IMR-90 (cell line): Measurements from ENCODE around the gene SRPK1. TPM values are rescaled to one million over a fixed set of nuclear protein-coding genes. Genes with fewer than 3 reads are reported as not detected.

ENCODE experiments used
- ATAC-seq: fragments of 200-7000 bp; cut with Tn5 transposase; 2 replicates; pipeline ENCODE4 v1.9.1; 2020; ENCODE audit warnings: low read depth, mild to moderate bottlenecking, moderate library complexity
- BruUV-seq: library from RNA; stranded (reverse); fragments of 400-500 nt; replicated peaks from 2 replicates; lab custom pipeline; 2021; lab: Mats Ljungman, UMichigan
- CTCF ChIA-PET: fragments of 300-600 bp; formaldehyde crosslinking; extraction: SDS; loops from one replicate; lab custom pipeline; 2021; ENCODE audit warnings: antibody characterized with exemption; lab: Yijun Ruan, JAX
- POLR2A ChIA-PET: fragments of 300-600 bp; sonication (Branson Sonifier 250); formaldehyde crosslinking; loops from one replicate; lab custom pipeline; 2022; ENCODE audit warnings: antibody characterized with exemption; ENCODE audit not compliant: unreplicated experiment; lab: Charles Lee
- DNase-seq: peaks from one replicate; pipeline ENCODE4 v3.0.0; 2013
- H2AFZ ChIP-seq: replicated peaks from 2 replicates; pipeline ENCODE3; 2013; ENCODE audit warnings: low read length, mild to moderate bottlenecking; ENCODE audit not compliant: poor library complexity
- H2AK5ac ChIP-seq: 2 replicates; pipeline ENCODE4 v1.6.1; 2013; ENCODE audit warnings: low read depth, low read length, inconsistent platforms
- H2AK9ac ChIP-seq: replicated peaks from 2 replicates; pipeline ENCODE3; 2013; ENCODE audit warnings: mild to moderate bottlenecking, low read depth, low read length, moderate library complexity; ENCODE audit not compliant: poor library complexity
- H2BK120ac ChIP-seq: 2 replicates; pipeline ENCODE4 v1.6.1; 2013; ENCODE audit warnings: low read depth, low read length, inconsistent platforms
- H2BK15ac ChIP-seq: 3 replicates; pipeline ENCODE4 v1.6.1; 2013; ENCODE audit warnings: low read depth, low read length, inconsistent platforms
- H2BK20ac ChIP-seq: 2 replicates; pipeline ENCODE4 v1.6.1; 2013; ENCODE audit warnings: low read depth, mild to moderate bottlenecking, inconsistent platforms, low read length, moderate library complexity
- H2BK5ac ChIP-seq: 2 replicates; pipeline ENCODE4 v1.6.1; 2013; ENCODE audit warnings: mild to moderate bottlenecking, low read depth, low read length, inconsistent platforms; ENCODE audit not compliant: poor library complexity, severe bottlenecking
- H3K14ac ChIP-seq: replicated peaks from 2 replicates; pipeline ENCODE4 v1.6.1; 2013; ENCODE audit warnings: low read depth, low read length, inconsistent platforms
- H3K18ac ChIP-seq: 2 replicates; pipeline ENCODE4 v1.6.1; 2013; ENCODE audit warnings: low read depth, low read length, control low read depth
- H3K23ac ChIP-seq: 2 replicates; pipeline ENCODE4 v1.6.1; 2013; ENCODE audit warnings: low read depth, low read length, inconsistent platforms
- H3K27ac ChIP-seq: 2 replicates; pipeline ENCODE4 v1.5.1; 2013; ENCODE audit warnings: mild to moderate bottlenecking, control low read depth, low read length; ENCODE audit not compliant: insufficient read depth
- H3K27me3 ChIP-seq: 2 replicates; pipeline ENCODE4 v1.6.1; 2013; ENCODE audit warnings: low read length; ENCODE audit not compliant: control insufficient read depth, insufficient read depth
- H3K36me3 ChIP-seq: 2 replicates; pipeline ENCODE4 v1.6.1; 2013; ENCODE audit warnings: low read length, mixed read lengths; ENCODE audit not compliant: control insufficient read depth, insufficient read depth
- H3K4ac ChIP-seq: 2 replicates; pipeline ENCODE4 v1.6.1; 2013; ENCODE audit warnings: low read depth, low read length, inconsistent platforms
- H3K4me1 ChIP-seq: 2 replicates; pipeline ENCODE4 v1.6.1; 2013; ENCODE audit warnings: low read length, mixed read lengths; ENCODE audit not compliant: control insufficient read depth, insufficient read depth
- H3K4me2 ChIP-seq: 2 replicates; pipeline ENCODE4 v1.6.1; 2013; ENCODE audit warnings: low read depth, mild to moderate bottlenecking, control low read depth, low read length, moderate library complexity
- H3K4me3 ChIP-seq: 2 replicates; pipeline ENCODE4 v1.5.1; 2013; ENCODE audit warnings: low read depth, mild to moderate bottlenecking, control low read depth, low read length, moderate library complexity; ENCODE audit not compliant: insufficient read depth
- H3K56ac ChIP-seq: 2 replicates; pipeline ENCODE4 v1.6.1; 2013; ENCODE audit warnings: low read length, inconsistent platforms; ENCODE audit not compliant: insufficient read depth; ENCODE audit errors: extremely low read depth
- H3K79me1 ChIP-seq, 2 experiments: 2 replicates each; pipeline ENCODE4 v1.6.1; 2013; ENCODE audit warnings: low read length in 2 of 2, inconsistent platforms in 1 of 2, low read depth in 1 of 2
- H3K9ac ChIP-seq: 2 replicates; pipeline ENCODE4 v1.6.1; 2013; ENCODE audit warnings: low read depth, low read length, control low read depth
- H3K9me1 ChIP-seq: 2 replicates; pipeline ENCODE4 v1.6.1; 2013; ENCODE audit warnings: low read length, inconsistent platforms; ENCODE audit not compliant: insufficient read depth
- H3K9me3 ChIP-seq: 2 replicates; pipeline ENCODE4 v1.6.1; 2013; ENCODE audit warnings: low read length; ENCODE audit not compliant: control insufficient read depth, insufficient read depth
- H4K20me1 ChIP-seq: 2 replicates; pipeline ENCODE4 v1.6.1; 2013; ENCODE audit warnings: low read length, inconsistent platforms; ENCODE audit not compliant: insufficient read depth
- H4K5ac ChIP-seq: 2 replicates; pipeline ENCODE4 v1.6.1; 2013; ENCODE audit warnings: mild to moderate bottlenecking, low read depth, low read length, control low read depth
- H4K8ac ChIP-seq, 2 experiments: 2 replicates each; pipeline ENCODE4 v1.6.1; 2013; ENCODE audit warnings: low read depth in 2 of 2, low read length in 2 of 2, control low read depth in 1 of 2, inconsistent platforms in 1 of 2
- H4K91ac ChIP-seq: 2 replicates; pipeline ENCODE4 v1.6.1; 2013; ENCODE audit warnings: low read depth, low read length, inconsistent platforms; ENCODE audit not compliant: insufficient read depth
- MXI1 ChIP-seq: IDR thresholded peaks from 2 replicates; pipeline ENCODE4 v1.6.1; 2012; ENCODE audit warnings: low read depth, mild to moderate bottlenecking, low read length, moderate library complexity, borderline replicate concordance
- NFE2L2 ChIP-seq: fragments of 150-350 bp; IDR thresholded peaks from 2 replicates; pipeline ENCODE4 v1.6.1; 2016; ENCODE audit warnings: low read depth, mild to moderate bottlenecking, low read length
- POLR2A ChIP-seq: IDR thresholded peaks from 2 replicates; pipeline ENCODE4 v1.6.1; 2012; ENCODE audit warnings: mild to moderate bottlenecking, low read depth, low read length
- SMC3 ChIP-seq: fragments of 150-350 bp; IDR thresholded peaks from 2 replicates; pipeline ENCODE4 v1.6.1; 2016; ENCODE audit warnings: low read depth, mild to moderate bottlenecking, antibody characterized with exemption, low read length, moderate library complexity
- WGBS, 2 experiments: methylation state at CpG; one replicate each; pipeline versions ENCODE4 v1.1.5 to v1.1.7; 2013; ENCODE audit warnings: missing lambda C conversion rate in 2 of 2; ENCODE audit not compliant: insufficient read length in 1 of 2; ENCODE audit errors: extremely low coverage in 2 of 2; 5-methylcytosine and 5-hydroxymethylcytosine counted together
- dilution Hi-C: fragments of 300-500 bp; cut with HindIII; formaldehyde crosslinking; loops from one replicate; pipeline ENCODE4 v1.14.3; 2018; ENCODE audit warnings: low sequenced_read_pairs; ENCODE audit not compliant: unreplicated experiment
- in situ Hi-C: fragments of 300-500 bp; cut with MboI; formaldehyde crosslinking; loops from 3 replicates; pipeline ENCODE4 v1.14.3; 2019; ENCODE audit warnings: low sequenced_read_pairs, inconsistent platforms, mixed read lengths
- intact Hi-C: fragments of 100-400 bp; cut with micrococcal nuclease; formaldehyde crosslinking; loops from 2 replicates; pipeline ENCODE4 v1.10.0; 2022
- polyA plus RNA-seq, 3 experiments: library from polyadenylated mRNA; depleted of rRNA; stranded (reverse); fragments of >200 nt; gene quantifications; 2 replicates each; pipeline ENCODE4 v1.2.3, GENCODE V29; 2012; ENCODE audit warnings: low replicate concordance in 1 of 3
- total RNA-seq: library from RNA; depleted of rRNA; stranded (reverse); fragments of >200 nt; gene quantifications from 2 replicates; pipeline ENCODE4 v1.2.3, GENCODE V29; 2012
- TF ChIP-seq, protein P1 (sequence below): fragments of 150-350 bp; IDR thresholded peaks from 2 replicates; pipeline ENCODE4 v1.6.1; 2016; ENCODE audit warnings: low read depth, mild to moderate bottlenecking, low read length, moderate library complexity, borderline replicate concordance

Gene SRPK1
- total and polyA plus RNA-seq, 2 of the 4 experiments (the other 2 are of a cell fraction), result 22.5 to 44.6 TPM

DNA sequence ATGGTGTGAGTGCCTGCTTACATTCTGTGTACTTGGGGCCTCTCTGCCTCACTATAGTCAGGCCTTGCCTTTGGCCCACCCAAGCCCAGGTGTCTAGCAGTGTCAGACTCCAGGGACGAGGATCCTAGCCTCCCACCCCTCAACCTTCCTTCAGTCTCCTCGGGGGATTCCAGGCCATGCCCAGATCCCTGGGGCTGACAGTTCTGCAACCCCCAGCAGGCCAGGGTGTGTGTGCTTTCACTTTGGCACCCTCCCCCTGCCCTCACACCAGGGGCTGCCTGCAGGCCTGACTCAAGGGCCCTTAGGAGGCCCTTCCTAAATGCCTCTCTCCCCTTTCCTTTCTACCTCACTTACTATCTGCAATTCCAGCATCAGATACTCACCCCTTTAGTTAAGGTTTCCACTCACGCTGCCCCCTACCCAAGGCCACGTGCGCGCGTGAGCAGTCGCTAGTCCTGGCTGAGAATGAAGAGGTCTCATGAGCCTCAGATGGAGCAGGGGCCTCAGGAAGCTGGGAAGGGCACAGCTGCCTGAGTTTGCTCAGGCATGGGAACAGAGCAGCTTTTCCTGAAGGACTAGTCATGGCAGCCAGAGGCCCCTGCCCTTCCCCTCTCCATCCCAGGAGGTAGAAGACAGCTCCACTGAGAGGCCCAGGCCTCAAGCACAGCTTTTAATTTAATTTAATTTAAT is 122.9 kb downstream of the SRPK1 start:
- Histone ChIP-seq H3K4me2 (no peak overlapping the region), H3K18ac (no peak overlapping the region), H2BK5ac (no peak overlapping the region), H3K56ac (no peak overlapping the region), H3K4me1 (no peaks in the 10 kb centered on the region), H2BK20ac (no peak overlapping the region), H2BK120ac (no peak overlapping the region), H3K27me3 (peaks cover 41% of the 10 kb centered on the region), H4K8ac (no peak overlapping the region), H3K9me3 (no peaks in the 10 kb centered on the region), H3K36me3 (no peaks in the 10 kb centered on the region), H3K14ac (no peak overlapping the region), H4K20me1 (no peaks in the 10 kb centered on the region), H2AK9ac (no peak overlapping the region), H2AK5ac (no peak overlapping the region), H4K5ac (no peak overlapping the region), H2BK15ac (no peak overlapping the region), H3K79me1 (no peaks in the 10 kb centered on the region), H3K9ac (no peak overlapping the region), H3K27ac (no peak overlapping the region), H2AFZ (no peak overlapping the region), H4K91ac (no peak overlapping the region), H3K23ac (no peak overlapping the region), H3K4ac (no peak overlapping the region), H3K4me3 (no peak overlapping the region), H3K9me1 (no peaks in the 10 kb centered on the region; the same call in 1 of the 2 replicates)
- intact Hi-C loops (loop anchor here (1.0 kb wide), 1 partner anchor 11 kb away; no protein-coding TSS in a partner anchor), dilution Hi-C loops (no loop called here), in situ Hi-C loops (no loop called here)
- 56% methylated on average over 8 of the region's 8 CpGs; no CpG with 5 or more reads in 1 of the 2 experiments for WGBS, 2 experiments
- no peak for TF ChIP-seq POLR2A
- no peak for TF ChIP-seq MXI1
- no peak for TF ChIP-seq NFE2L2
- TF ChIP-seq, protein P1, sequence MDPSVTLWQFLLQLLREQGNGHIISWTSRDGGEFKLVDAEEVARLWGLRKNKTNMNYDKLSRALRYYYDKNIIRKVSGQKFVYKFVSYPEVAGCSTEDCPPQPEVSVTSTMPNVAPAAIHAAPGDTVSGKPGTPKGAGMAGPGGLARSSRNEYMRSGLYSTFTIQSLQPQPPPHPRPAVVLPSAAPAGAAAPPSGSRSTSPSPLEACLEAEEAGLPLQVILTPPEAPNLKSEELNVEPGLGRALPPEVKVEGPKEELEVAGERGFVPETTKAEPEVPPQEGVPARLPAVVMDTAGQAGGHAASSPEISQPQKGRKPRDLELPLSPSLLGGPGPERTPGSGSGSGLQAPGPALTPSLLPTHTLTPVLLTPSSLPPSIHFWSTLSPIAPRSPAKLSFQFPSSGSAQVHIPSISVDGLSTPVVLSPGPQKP, result no peak
- TF ChIP-seq SMC3, result no peak
- DNase-seq (no peak), ATAC-seq (no peak)
- BruUV-seq, result no TSS peak
- CTCF ChIA-PET, result interaction anchor here (1.5 to 2.2 kb wide), 2 partner anchors 11 kb away, joined by 4 to 7 read pairs; no protein-coding TSS in a partner anchor
- POLR2A ChIA-PET, result no interaction called here
